Mesothelial cell of epicardium (in vitro differentiated cells): ENCODE data around the gene SLC25A25. TPM values are rescaled to one million over a fixed set of nuclear protein-coding genes. Genes with fewer than 3 reads are reported as not detected.

Experiments used
- DNase-seq, 2 experiments: peaks; one replicate each; pipeline ENCODE4 v3.0.0; 2021; ENCODE audit warnings: low spot score in 2 of 2; ENCODE audit not compliant: unreplicated experiment in 2 of 2
- H3K27ac Mint-ChIP-seq: 2 replicates; pipeline ENCODE4 v1.8.0; 2021; ENCODE audit warnings: mixed read lengths
- H3K27me3 Mint-ChIP-seq: 2 replicates; pipeline ENCODE4 v1.8.0; 2021; ENCODE audit warnings: low read depth, mixed read lengths
- H3K36me3 Mint-ChIP-seq: 2 replicates; pipeline ENCODE4 v1.8.0; 2021; ENCODE audit warnings: mixed read lengths
- H3K4me1 Mint-ChIP-seq: 2 replicates; pipeline ENCODE4 v1.8.0; 2021; ENCODE audit warnings: mixed read lengths
- H3K4me3 Mint-ChIP-seq: 2 replicates; pipeline ENCODE4 v1.8.0; 2021; ENCODE audit warnings: mild to moderate bottlenecking, moderate library complexity, mixed read lengths
- H3K9me3 Mint-ChIP-seq: 2 replicates; pipeline ENCODE4 v1.8.0; 2021; ENCODE audit warnings: mixed read lengths
- CTCF ChIP-seq: fragments of 200-600 bp; sonication (generic); IDR thresholded peaks from one replicate; pipeline ENCODE4 v1.5.0; 2021; ENCODE audit warnings: antibody characterized with exemption; ENCODE audit not compliant: unreplicated experiment
- total RNA-seq: library from RNA; stranded (reverse); gene quantifications from 3 replicates; pipeline ENCODE4 v1.2.1, GENCODE V29; 2021

Gene SLC25A25
- total RNA-seq, 1 donor from 2014 or later = 26.2 TPM

DNA sequence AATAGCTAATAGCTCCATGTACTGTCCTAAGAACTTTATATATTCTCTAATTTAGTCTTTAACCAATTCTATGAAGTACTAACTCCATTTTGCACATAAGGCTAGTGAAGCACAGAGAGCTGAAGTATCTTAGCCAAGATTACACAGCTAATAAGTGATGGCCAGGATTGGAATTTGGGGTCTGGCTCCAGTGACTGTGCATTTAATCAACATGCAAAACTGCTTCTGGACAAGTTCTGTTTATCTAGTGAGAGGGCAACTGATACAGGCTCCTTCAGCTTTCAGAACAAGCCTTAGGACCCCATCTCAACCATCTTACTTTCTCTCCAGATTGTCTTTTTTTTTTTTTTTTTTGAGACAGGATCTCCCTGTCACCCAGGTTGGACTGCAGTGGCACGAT lies 21.3 kb downstream of the SLC25A25 start:
- H3K27me3 Mint-ChIP-seq = no peaks in the 10 kb centered on the region
- no peak for TF ChIP-seq CTCF
- H3K4me3 Mint-ChIP-seq = no peak overlapping the region
- peaks cover 33% of the 10 kb centered on the region for H3K4me1 Mint-ChIP-seq
- peaks cover 6% of the 10 kb centered on the region for H3K36me3 Mint-ChIP-seq
- no peak for DNase-seq
- H3K27ac Mint-ChIP-seq = peak overlapping the region; percentile 31
- no peaks in the 10 kb centered on the region for H3K9me3 Mint-ChIP-seq

DNA sequence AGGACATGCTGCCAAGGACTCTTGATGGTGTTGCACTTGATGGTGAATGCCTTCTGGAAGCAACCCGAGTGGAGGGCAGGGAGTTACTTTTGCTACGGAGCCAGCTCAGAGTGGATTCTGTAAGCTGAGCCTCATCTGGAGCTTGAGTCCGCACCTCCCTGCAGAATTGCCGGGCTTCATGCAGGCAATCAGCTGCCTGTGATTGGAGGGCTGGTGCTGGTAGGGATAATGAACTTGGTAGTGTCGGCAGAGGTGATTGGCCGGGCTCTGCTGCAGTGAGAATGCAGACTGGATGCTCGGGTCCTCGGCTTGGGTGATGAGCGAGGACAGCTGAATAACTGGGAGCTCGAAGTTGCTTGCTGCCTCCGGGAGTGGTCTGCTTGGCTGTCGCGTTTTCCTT lies 23.1 kb downstream of the SLC25A25 start:
- Mint-ChIP-seq H3K4me3 (no peak overlapping the region), H3K36me3 (peaks cover 6% of the 10 kb centered on the region)
- DNase-seq = no peak

GRCh38 chr9:128091571-128091970 lies 23.5 kb downstream of the SLC25A25 start:
- no peak for DNase-seq
- H3K27me3 Mint-ChIP-seq = no peaks in the 10 kb centered on the region
- H3K4me1 Mint-ChIP-seq = peaks cover 46% of the 10 kb centered on the region
- no peak for TF ChIP-seq CTCF
- no peak overlapping the region for H3K4me3 Mint-ChIP-seq
- H3K27ac Mint-ChIP-seq = peak overlapping the region; percentile 100
- H3K9me3 Mint-ChIP-seq = no peaks in the 10 kb centered on the region
- H3K36me3 Mint-ChIP-seq = peaks cover 6% of the 10 kb centered on the region

More for the DNA sequence above, 23.1 kb downstream of the SLC25A25 start:
- no peak for TF ChIP-seq CTCF
- H3K27me3 Mint-ChIP-seq = no peaks in the 10 kb centered on the region
- H3K4me1 Mint-ChIP-seq = peaks cover 44% of the 10 kb centered on the region
- H3K27ac Mint-ChIP-seq = peak overlapping the region; percentile 62
- H3K9me3 Mint-ChIP-seq = no peaks in the 10 kb centered on the region

DNA sequence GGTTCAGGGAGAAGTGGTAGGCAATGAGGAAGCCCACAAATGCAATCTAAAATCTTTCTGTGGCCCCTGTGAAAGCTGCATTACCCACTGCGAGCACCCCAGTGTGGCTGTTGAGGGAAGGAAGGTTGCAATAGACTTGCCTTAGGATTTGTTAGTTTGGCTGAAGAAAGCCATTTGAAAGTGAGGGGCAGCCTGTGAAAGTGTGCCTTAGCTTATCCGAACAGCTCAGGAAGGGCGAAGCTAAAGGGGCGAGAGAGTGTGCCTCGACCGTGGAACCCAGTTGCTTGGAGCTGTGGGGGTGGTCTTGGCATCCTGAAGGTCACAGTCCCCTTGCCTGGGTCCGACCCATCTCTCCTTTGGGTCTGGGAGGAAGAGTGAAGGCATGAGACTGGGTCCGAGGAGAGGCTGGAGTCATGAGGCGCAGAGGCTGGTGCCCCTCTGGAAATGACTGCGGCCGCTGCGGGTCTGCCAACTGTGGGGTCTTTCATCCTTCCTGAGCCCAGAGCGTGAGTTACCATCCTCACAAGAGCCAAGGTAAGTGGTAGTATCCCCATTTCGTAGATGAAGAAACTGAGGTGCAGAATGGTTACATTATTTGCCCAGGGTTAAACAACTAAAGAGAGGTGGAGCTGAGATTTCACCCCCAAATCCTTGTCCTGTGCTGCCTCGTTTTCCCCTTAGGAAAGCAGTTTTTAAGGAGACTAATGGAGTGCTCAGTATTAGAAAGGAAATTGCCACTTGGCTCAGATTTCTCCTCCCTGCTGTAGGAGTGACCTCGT lies 24.4 kb downstream of the SLC25A25 start:
- H3K27ac Mint-ChIP-seq = peak overlapping the region; percentile 100
- TF ChIP-seq CTCF = no peak
- H3K27me3 Mint-ChIP-seq = no peaks in the 10 kb centered on the region
- H3K36me3 Mint-ChIP-seq = peaks cover 4% of the 10 kb centered on the region
- no peak overlapping the region for H3K4me3 Mint-ChIP-seq
- H3K4me1 Mint-ChIP-seq = peaks cover 51% of the 10 kb centered on the region
- no peaks in the 10 kb centered on the region for H3K9me3 Mint-ChIP-seq
- DNase-seq = no peak

- Mint-ChIP-seq H3K27ac (peak overlapping the region; percentile 100), H3K9me3 (no peaks in the 10 kb centered on the region), H3K27me3 (no peaks in the 10 kb centered on the region), H3K36me3 (no peaks in the 10 kb centered on the region), H3K4me1 (peaks cover 54% of the 10 kb centered on the region), H3K4me3 (no peak overlapping the region)
- TF ChIP-seq CTCF = no peak
- DNase-seq = no peak
Observed at GRCh38 chr9:128093011-128093410, 25.0 kb downstream of the SLC25A25 start.
